Cardiac muscle cell (in vitro differentiated cells and primary cell): ENCODE data around the gene CD7. TPM values are rescaled to one million over a fixed set of nuclear protein-coding genes. Genes with fewer than 3 reads are reported as not detected.
"Not testable (repeated sequence)": the region's sequence is repeated elsewhere in the genome, so short reads cannot be mapped to it uniquely, and the experiment has no call there.

ENCODE experiments used
- DNase-seq, 2 donors: peaks; one replicate each; pipeline versions ENCODE4 v3.0.0 to v3.0.0-alpha.2; 2010 to 2017; ENCODE audit warnings: low read depth in 1 of 2, low spot score in 1 of 2
- H3K27ac ChIP-seq: fragments of 200-600 bp; sonication (generic); 2 replicates; pipeline ENCODE4 v1.5.1; 2016
- H3K27me3 ChIP-seq: fragments of 200-600 bp; sonication (generic); 2 replicates; pipeline ENCODE4 v1.6.0; 2016; ENCODE audit warnings: control low read depth
- H3K36me3 ChIP-seq: fragments of 200-600 bp; sonication (generic); 2 replicates; pipeline ENCODE4 v1.5.1; 2016; ENCODE audit warnings: control low read depth
- H3K4me1 ChIP-seq: fragments of 200-600 bp; sonication (generic); 2 replicates; pipeline ENCODE4 v1.8.1; 2017; ENCODE audit warnings: low read depth, mild to moderate bottlenecking, mixed run types
- H3K4me3 ChIP-seq: fragments of 200-600 bp; sonication (generic); 2 replicates; pipeline ENCODE4 v1.5.1; 2016; ENCODE audit warnings: mild to moderate bottlenecking
- H3K9me3 ChIP-seq: fragments of 200-600 bp; sonication (generic); 2 replicates; pipeline ENCODE4 v1.5.1; 2017; ENCODE audit warnings: low read depth, mild to moderate bottlenecking, control low read depth
- polyA plus RNA-seq: library from polyadenylated mRNA; unstranded; fragments of >200 nt; fragmentation: Nextera tagmentation; extraction: Ambion mirVana; gene quantifications from 2 replicates; pipeline ENCODE4 v1.2.1, GENCODE V29; 2016
- total RNA-seq: library from RNA; depleted of rRNA; stranded (reverse); fragments of >200 nt; gene quantifications from 2 replicates; pipeline ENCODE4 v1.2.3, GENCODE V29; 2016
- TF ChIP-seq, protein P1 (sequence below): IDR thresholded peaks from 2 replicates; pipeline ENCODE4 v1.5.1; 2012; ENCODE audit warnings: low read depth, mild to moderate bottlenecking, low read length

CD7 gene
- total and polyA plus RNA-seq, 2 experiments from 2014 or later: 0.38 TPM; not detected in 1

DNA sequence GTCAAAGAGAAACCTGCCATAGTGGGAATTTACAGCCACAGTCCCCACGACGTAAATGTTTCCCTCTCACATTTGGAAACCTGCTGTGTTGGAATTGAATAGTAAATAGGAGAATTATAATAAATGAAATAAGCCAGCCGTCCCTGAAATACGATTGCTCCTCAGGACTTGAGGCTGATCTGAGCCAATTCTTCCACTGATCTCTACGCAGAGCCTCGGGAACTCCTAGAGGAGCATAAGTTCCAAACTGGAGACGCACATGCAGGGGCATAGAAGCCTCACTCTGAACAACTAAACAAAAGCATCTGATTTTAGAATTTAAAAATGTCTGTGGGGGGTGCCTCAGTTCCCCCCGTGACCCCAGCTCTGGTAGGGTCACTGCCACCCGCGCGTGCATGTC lies 31.5 kb upstream of the CD7 start:
- Histone ChIP-seq H3K36me3 (no peaks in the 10 kb centered on the region), H3K27me3 (no peaks in the 10 kb centered on the region), H3K9me3 (no peaks in the 10 kb centered on the region), H3K4me1 (no peaks in the 10 kb centered on the region), H3K27ac (no peak overlapping the region), H3K4me3 (no peak overlapping the region)
- DNase-seq: peak in 1 of 2 donors; percentile 18
- TF ChIP-seq, protein P1, sequence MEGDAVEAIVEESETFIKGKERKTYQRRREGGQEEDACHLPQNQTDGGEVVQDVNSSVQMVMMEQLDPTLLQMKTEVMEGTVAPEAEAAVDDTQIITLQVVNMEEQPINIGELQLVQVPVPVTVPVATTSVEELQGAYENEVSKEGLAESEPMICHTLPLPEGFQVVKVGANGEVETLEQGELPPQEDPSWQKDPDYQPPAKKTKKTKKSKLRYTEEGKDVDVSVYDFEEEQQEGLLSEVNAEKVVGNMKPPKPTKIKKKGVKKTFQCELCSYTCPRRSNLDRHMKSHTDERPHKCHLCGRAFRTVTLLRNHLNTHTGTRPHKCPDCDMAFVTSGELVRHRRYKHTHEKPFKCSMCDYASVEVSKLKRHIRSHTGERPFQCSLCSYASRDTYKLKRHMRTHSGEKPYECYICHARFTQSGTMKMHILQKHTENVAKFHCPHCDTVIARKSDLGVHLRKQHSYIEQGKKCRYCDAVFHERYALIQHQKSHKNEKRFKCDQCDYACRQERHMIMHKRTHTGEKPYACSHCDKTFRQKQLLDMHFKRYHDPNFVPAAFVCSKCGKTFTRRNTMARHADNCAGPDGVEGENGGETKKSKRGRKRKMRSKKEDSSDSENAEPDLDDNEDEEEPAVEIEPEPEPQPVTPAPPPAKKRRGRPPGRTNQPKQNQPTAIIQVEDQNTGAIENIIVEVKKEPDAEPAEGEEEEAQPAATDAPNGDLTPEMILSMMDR: no peak

DNA sequence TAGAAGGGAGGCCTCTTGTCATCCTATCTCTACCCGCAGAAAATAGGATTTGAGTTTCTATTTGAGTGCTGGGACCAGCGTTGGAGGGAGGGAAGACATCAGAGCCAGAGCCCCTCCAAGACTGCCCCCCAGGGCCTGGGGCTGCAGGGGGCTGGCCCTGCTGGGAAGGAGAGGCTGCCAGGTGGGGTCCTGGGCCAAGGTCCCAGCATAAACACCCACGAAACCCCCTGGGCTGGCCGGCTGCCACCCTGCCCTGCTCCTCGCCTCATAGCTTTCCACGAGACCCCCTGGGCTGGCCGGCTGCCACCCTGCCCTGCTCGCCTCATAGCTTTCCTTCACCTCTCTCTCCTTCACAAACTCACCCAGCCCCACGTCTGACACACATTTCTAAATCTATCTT lies 31.0 kb upstream of the CD7 start:
- Histone ChIP-seq H3K27me3 (no peaks in the 10 kb centered on the region), H3K27ac (no peak overlapping the region), H3K36me3 (no peaks in the 10 kb centered on the region), H3K4me3 (no peak overlapping the region), H3K4me1 (no peaks in the 10 kb centered on the region), H3K9me3 (no peaks in the 10 kb centered on the region)
- TF ChIP-seq, protein P1: no peak
- no peak for DNase-seq

DNA sequence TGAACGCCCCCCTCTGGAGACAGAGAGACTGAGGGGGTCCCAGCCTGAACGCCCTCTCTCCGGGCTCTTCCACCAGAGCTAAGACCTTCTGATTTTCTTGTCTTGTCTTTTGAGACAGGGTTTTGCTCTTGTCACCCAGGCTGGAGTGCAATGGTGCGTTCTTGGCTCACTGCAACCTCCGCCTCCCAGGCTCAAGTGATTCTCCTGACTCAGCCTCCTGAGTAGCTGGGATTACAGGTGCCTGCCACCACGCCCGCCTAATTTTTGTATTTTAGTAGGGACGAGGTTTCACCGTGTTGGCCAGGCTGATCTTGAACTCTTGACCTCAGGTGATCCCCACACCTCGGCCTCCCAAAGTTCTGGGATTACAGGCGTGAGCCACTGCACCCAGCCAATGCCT lies 30.6 kb upstream of the CD7 start:
- H3K9me3 ChIP-seq, DNase-seq, H3K36me3 ChIP-seq, H3K27me3 ChIP-seq, H3K4me1 ChIP-seq, H3K4me3 ChIP-seq, H3K27ac ChIP-seq: not testable (repeated sequence)

DNA sequence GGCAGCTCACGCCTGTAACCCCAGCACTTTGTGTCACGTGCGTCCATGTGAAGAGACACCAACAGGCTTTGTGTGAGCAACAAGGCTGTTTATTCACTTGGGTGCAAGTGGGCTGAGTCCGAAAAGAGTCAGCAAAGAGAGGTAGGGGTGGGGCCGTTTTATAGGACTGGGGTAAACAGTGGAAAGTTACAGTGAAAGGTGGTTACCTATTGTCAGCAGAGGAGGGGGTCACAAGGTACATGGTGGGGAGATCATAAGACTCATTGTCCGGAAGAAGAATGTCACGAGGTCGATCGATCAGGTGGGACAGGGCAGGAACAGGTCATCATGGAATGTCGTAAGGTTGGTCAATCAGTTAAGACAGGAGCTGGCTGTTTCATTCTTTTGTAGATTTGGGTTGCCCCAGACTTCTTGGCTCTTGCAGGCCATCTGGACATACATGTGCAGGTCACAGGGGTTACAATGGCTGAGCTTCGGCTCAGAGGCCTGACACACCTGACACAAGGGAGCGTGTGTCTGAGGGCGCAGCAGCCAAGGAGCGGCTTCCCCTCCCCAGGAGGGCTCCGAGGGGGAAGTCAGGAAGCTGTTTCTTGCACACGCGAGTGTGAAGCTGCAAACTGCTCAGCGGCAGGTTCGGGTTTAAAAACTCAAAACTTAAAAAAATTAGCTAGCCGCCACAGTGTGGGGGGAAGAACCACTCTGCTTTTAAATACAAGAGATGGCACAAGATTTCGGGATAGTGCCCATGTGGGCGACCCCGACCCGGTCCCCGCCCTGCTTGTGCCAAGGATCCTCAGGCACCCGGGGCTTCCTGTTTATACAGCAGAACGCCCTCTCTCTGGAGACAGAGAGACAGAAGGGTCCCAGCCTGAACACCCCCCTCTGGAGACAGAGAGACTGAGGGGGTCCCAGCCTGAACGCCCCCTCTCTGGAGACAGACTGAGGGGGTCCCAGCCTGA lies 29.2 kb upstream of the CD7 start:
- no peak overlapping the region for H3K4me3 ChIP-seq
- DNase-seq: no peak
- H3K27ac ChIP-seq: no peak overlapping the region
- H3K4me1 ChIP-seq: no peaks in the 10 kb centered on the region
- no peaks in the 10 kb centered on the region for H3K27me3 ChIP-seq
- H3K36me3 ChIP-seq: no peaks in the 10 kb centered on the region
- no peaks in the 10 kb centered on the region for H3K9me3 ChIP-seq
- TF ChIP-seq, protein P1: no peak

DNA sequence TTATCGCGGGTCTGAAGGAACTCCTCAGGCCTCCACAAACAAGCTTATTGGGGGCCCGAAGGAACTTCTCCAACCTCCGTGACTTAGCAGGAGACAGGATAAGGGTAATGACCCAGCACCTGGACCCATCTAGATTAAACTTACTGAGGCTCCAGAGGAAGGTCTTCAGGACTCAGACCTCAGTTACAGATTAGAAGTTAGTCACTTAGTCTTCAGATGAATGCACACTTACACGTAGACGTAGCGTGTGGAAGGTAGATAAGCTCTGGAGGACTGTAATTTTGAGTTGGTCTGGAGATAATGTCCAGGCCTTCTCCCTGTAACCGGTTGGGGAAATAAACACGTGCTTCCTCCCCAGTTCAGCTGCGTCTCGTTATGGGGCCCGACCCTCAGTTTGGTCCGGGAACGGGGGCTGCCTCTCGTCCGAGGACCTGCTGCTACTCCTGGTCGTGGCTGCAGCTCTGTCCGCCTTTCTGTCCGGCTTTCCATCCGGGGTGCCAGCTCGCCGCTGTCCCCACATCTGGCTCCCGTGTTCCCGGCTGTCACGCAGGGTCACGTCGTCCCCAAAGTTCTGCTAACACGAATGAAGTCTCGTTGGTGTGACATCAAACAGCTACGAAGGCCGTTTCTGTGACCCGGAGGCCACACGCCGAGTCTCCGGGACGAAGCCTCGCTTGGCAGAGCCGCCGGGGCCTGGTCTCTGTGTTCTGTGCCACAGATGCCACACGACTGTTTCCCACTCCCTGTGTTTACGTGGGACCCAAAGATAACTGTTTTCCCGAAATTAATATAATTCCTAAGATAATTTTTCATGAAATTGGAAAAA lies 28.0 kb upstream of the CD7 start:
- Histone ChIP-seq H3K9me3 (no peaks in the 10 kb centered on the region), H3K36me3 (no peaks in the 10 kb centered on the region), H3K4me3 (no peak overlapping the region), H3K4me1 (no peaks in the 10 kb centered on the region), H3K27ac (peak overlapping the region; percentile 22), H3K27me3 (no peaks in the 10 kb centered on the region)
- no peak for DNase-seq
- TF ChIP-seq, protein P1: no peak
